ENCODE results near the gene ZNF366.
"Not testable (repeated sequence)": the region's sequence is repeated elsewhere in the genome, so short reads cannot be mapped to it uniquely, and the experiment has no call there.

Gene ZNF366

GRCh38 chr5:72436796-72437471 lies 70.3 kb downstream of the ZNF366 start:
- DNase-seq, result no peak

DNA sequence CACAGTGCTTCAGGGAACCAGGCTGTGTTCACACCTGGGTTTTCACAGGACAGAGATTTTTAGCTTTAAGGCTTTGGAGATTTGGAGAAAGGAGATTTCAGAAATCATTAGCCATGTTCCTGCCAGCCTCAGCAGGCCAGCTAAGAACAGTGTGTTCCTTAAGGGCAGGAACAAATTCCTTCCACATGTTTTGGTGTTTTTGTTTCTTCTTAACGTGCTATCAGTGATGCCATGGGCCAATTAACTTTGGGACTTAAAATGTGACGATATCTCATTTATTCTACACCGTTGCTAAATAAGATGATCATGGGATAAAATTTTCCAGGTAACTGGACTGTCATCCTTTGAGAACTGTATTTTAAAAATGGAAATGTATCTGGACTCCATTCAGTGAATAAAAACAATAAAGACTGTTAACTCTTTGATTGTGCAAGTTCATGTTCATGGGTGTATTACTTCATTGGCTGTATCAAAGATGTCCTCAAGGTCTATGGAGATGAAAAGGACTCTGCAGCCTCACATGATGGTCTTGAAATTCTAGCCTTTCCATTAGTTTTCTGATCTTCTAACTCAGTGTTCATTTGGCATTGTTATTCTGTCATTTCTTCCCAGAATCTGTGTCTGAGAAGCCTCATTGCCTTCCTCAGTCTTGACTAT lies 72.3 kb downstream of the ZNF366 start:
- DNase-seq, result no peak

- no peak for DNase-seq
Observed at GRCh38 chr5:72434056-72434780, 73.0 kb downstream of the ZNF366 start.

DNA sequence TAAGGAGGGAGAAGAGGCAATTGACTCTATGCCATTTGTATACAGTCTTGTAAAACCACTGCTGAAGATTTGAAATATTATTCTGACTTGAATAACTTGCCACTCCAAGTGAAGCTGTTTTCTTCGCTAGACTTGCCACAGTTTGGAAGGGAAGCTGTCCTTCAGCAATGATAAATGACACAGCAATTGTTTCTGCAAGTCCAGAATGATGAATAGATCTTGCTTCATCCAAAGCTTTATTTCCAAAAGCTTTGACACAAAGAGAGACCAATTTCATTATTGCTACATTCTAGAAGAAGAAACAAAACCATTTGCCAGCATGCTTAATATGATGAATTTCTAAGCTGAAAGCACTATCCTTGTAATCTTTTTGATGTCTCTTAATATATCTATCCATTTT lies 73.7 kb downstream of the ZNF366 start:
- DNase-seq, result peak; percentile 14

DNA sequence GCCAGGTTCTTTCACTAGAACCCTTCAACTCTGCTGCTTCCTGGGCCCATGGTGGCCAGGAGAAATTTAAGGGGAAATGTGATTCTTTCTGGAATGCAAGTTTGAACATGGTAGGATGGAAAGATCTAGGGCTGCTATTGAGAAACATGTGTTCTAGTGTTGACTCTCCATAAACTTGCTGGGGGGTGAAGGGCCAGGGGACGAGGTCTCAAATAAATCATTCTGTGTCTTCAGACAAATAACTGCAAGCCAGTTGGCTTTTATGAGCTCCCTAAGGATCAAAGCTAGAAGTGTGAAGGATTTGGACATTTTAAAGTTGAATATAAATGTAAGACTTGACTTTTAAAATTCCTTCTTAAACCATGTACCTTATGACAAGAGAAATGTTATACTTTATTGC lies 78.5 kb downstream of the ZNF366 start:
- DNase-seq, result no peak

DNA sequence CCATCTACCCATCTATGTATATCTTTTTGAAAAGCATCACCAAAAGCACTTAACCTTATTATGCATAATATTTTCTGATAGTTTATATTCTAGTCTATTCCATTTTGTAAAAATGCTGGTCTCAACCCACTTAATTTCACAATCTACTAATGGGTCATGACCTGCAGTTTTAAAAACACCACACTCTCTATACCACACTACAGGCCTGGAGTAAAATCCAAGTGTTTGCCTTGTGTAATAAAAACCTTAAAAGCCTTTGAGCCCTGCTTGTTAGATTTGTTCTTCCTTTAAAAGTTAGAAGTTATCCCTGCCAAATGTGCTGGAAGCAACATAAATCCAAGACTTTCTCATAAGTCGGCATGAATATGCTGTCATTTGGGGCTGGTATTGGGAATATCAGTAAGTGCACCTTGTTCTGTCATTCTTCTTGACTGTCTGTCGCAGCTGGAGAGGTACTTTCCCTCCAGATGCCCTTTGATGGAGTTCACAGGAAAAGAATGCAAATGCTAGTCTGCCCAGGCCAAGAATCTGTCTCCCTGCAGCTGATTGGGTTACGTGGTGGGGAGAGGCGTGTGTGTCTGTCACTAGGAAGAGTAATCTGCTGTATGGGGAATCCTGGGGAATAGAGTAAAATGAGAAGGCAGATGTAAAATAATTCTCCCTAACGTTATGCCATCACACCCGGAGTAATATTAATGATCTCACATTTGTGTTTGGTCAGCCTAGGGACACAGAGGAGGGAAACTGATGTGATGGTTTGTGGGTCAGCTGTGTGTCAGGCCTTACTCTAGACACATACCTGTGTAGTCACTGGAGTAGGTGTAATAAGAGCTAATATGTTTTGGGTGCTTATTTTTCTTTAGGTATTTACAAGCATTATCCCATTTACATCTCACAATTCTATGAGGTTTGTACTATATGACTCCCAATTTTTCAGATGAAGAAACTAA lies 79.4 kb downstream of the ZNF366 start:
- no peak for DNase-seq

DNA sequence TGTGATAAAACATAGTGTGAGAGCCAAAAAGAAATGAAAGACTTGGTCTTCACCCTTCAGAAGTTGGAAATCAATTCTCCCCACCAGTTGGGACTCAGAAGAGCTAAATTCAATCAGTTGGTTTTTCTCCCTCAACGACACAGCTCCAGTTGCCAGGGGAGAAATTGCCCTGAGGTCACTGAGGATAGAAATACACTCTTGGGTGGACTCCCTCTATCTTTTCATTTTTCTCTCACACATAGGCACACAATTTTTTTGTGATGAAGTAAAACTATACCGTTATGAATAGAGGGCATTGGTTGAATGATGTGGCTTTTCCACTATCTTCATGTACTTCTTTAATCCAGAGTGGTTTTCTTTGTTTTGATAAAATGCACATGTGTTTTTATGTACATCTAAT lies 80.2 kb downstream of the ZNF366 start:
- DNase-seq, result no peak

- no peak for DNase-seq
Observed at GRCh38 chr5:72426019-72426418, 81.2 kb downstream of the ZNF366 start.

DNA sequence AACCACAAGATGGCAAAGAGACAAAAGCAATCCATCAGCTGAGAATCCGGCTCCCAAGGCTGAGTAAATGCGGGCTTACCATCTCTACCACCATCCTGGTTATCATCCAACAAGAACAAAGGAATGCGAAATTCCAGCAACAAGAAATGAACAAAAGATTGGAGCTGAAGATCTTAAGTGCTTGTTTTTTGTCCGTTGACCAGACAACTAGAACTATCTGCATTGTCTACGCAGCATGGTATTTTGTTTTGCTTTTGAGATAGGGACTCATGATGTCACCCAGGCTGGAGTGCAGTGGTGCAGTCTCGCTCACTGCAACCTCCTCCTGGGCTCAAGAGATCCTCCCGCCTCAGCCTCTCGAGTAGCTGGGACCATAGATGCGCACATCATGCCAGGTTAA lies 88.9 kb downstream of the ZNF366 start:
- DNase-seq, result no peak

DNA sequence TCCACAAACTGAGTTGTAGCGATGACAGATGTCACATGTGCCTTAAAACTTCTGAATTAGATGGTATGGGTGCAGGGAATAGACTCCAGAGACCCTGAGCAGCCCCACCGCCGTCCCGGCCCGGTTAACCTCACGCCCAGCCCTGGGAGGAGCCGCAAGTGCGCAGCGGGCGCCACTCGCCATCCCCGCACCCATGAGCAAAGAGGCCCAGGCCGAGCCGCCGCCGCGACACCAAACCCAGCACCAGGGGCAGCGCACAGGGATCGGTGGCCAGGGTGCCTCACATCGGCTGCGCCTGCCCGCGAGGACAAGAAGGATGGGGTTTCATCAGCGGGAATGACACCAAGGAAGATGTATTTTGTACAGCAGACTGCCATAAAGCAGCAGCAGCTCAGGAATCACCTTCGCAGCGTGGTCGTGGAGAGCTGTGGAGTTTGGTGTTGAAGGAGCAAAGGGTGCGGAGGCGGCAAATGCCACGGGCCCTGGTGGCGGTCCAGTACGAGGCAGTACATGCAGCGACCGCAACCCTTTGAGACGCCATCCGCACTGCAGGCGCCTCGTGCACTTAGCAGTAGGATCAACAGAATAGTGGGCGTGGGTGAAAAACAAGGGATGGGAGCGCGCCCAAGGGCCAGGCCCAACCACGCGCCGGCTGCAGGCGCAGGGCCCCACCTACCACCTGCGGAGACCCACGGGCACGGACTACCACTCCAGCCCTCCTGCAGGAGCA lies 89.7 kb downstream of the ZNF366 start:
- no peak for DNase-seq

GRCh38 chr5:72415616-72416325 lies 91.4 kb downstream of the ZNF366 start:
- no peak for DNase-seq

- no peak for DNase-seq
Observed at GRCh38 chr5:72412283-72413055, 94.7 kb downstream of the ZNF366 start.

GRCh38 chr5:72410688-72411295 lies 96.4 kb downstream of the ZNF366 start:
- no peak for DNase-seq

DNA sequence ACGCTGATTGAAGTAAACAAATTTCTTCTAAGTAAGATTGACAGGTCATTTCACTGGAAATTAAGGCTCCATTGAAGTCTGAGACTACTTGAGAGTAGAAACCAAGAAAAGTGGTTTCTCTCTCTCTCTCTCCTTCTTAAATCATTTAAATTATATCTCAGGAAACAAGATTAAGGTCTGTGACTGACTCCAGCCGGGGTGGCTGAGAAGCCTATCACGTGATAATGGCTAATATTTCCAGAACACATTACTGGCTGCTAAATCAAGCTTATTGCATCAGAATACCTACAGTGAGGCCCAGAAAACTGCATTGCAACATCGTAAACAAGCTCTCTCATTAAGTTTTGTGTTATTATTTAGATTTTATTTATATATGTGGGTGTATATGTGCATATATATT lies 98.6 kb downstream of the ZNF366 start:
- no peak for DNase-seq

DNA sequence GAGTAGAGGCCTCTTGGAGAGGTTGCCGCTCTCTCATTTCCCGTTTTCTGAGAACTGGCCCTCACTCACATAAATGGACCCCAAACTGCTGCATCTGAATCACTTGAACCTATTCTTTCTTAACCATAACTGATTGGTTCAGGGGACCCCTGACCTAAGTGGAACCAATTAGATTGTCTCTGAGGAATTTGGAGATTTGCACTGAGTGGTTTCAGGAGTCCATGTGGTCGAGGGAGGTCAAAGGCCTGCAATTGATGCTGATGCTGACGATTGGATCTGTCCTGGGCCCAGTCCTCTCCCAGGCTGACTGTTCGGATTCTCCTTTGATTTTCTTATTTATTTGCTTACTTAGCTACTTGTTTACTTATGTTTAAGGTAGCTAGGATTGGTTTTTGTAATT lies 99.1 kb downstream of the ZNF366 start:
- DNase-seq, result no peak

- no peak for DNase-seq
Observed at GRCh38 chr5:72407541-72407940, 99.7 kb downstream of the ZNF366 start.

DNA sequence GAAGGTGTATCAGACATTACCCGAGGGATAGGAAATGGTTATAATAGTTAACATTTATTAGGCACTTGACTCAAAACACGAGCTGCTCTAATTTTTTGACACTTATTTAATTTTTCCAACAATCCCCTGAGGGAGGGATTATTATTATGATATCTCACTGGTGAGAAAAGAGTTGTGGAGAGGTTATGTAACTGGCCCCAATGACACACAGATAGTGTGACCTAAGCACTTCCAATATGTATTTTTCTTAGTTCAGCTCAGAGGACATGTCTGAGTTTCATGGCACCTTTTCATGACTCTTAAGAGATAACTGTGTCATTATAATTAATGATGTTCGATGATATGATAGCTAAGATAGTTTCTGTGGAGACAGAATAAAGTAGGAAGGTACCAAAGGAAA lies 100.1 kb downstream of the ZNF366 start:
- no peak for DNase-seq

GRCh38 chr5:72404771-72405170 lies 102.4 kb downstream of the ZNF366 start:
- DNase-seq, result not testable (repeated sequence)

GRCh38 chr5:72402959-72403628 lies 104.1 kb downstream of the ZNF366 start:
- DNase-seq, result no peak

GRCh38 chr5:72402381-72402890 lies 104.8 kb downstream of the ZNF366 start:
- DNase-seq, result no peak

All from NCI-H446 treated with DMSO at 0.1 percent for 48 hours (cell line).